ENCODE results near the gene POFUT1.

GRCh38 chr20:32278199-32278643 is 70.5 kb downstream of the POFUT1 start:
- TF ChIP-seq SIN3A (IDR thresholded peaks at IDR 0.05; ENCODE audit: borderline replicate concordance, insufficient read depth, low read length) (no peak), POLR2AphosphoS5 (IDR thresholded peaks at IDR 0.05; ENCODE audit: low read depth, low read length) (no peak), TAF1 (IDR thresholded peaks at IDR 0.05; ENCODE audit: borderline replicate concordance, insufficient read depth, low read length) (no peak), FOXP2 (optimal IDR thresholded peaks at IDR 0.05; ENCODE audit: borderline replicate concordance, extremely low read depth, extremely low read length, insufficient read depth) (no peak)
- TF ChIP-seq, protein P1, sequence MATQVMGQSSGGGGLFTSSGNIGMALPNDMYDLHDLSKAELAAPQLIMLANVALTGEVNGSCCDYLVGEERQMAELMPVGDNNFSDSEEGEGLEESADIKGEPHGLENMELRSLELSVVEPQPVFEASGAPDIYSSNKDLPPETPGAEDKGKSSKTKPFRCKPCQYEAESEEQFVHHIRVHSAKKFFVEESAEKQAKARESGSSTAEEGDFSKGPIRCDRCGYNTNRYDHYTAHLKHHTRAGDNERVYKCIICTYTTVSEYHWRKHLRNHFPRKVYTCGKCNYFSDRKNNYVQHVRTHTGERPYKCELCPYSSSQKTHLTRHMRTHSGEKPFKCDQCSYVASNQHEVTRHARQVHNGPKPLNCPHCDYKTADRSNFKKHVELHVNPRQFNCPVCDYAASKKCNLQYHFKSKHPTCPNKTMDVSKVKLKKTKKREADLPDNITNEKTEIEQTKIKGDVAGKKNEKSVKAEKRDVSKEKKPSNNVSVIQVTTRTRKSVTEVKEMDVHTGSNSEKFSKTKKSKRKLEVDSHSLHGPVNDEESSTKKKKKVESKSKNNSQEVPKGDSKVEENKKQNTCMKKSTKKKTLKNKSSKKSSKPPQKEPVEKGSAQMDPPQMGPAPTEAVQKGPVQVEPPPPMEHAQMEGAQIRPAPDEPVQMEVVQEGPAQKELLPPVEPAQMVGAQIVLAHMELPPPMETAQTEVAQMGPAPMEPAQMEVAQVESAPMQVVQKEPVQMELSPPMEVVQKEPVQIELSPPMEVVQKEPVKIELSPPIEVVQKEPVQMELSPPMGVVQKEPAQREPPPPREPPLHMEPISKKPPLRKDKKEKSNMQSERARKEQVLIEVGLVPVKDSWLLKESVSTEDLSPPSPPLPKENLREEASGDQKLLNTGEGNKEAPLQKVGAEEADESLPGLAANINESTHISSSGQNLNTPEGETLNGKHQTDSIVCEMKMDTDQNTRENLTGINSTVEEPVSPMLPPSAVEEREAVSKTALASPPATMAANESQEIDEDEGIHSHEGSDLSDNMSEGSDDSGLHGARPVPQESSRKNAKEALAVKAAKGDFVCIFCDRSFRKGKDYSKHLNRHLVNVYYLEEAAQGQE (IDR thresholded peaks at IDR 0.05; ENCODE audit: insufficient read depth in 1 of 2, low read depth in 2 of 2, low read length in 2 of 2): no peak

Data from PFSK-1 (cell line).